Osteocyte (in vitro differentiated cells): ENCODE measurements around the gene HOXA7. TPM values are rescaled to one million over a fixed set of nuclear protein-coding genes. Genes with fewer than 3 reads are reported as not detected.

Source experiments
- DNase-seq: peaks from one replicate; pipeline ENCODE4 v3.0.0; 2021; ENCODE audit warnings: mixed read lengths; ENCODE audit not compliant: unreplicated experiment; ENCODE audit errors: extremely low spot score
- H3K27ac Mint-ChIP-seq: one replicate; pipeline ENCODE4 v1.8.0; 2021; ENCODE audit warnings: mild to moderate bottlenecking, mixed read lengths; ENCODE audit not compliant: unreplicated experiment
- H3K27me3 Mint-ChIP-seq: one replicate; pipeline ENCODE4 v1.8.0; 2021; ENCODE audit warnings: mixed read lengths; ENCODE audit not compliant: unreplicated experiment
- H3K36me3 Mint-ChIP-seq: one replicate; pipeline ENCODE4 v1.8.0; 2021; ENCODE audit warnings: mixed read lengths; ENCODE audit not compliant: unreplicated experiment
- H3K4me1 Mint-ChIP-seq: one replicate; pipeline ENCODE4 v1.8.0; 2021; ENCODE audit warnings: mixed read lengths; ENCODE audit not compliant: unreplicated experiment
- H3K4me3 Mint-ChIP-seq: one replicate; pipeline ENCODE4 v1.8.0; 2021; ENCODE audit warnings: mild to moderate bottlenecking, moderate library complexity, mixed read lengths; ENCODE audit not compliant: unreplicated experiment
- H3K9me3 Mint-ChIP-seq: one replicate; pipeline ENCODE4 v1.8.0; 2021; ENCODE audit warnings: mixed read lengths; ENCODE audit not compliant: unreplicated experiment
- CTCF ChIP-seq: fragments of 200-600 bp; sonication (generic); IDR thresholded peaks from 2 replicates; pipeline ENCODE4 v1.5.0; 2021; ENCODE audit warnings: antibody characterized with exemption, mild to moderate bottlenecking, moderate library complexity
- total RNA-seq: library from RNA; stranded (reverse); gene quantifications from 2 replicates; pipeline ENCODE4 v1.2.1, GENCODE V29; 2021

The HOXA7 gene
- total RNA-seq, 1 donor from 2014 or later: not detected

DNA sequence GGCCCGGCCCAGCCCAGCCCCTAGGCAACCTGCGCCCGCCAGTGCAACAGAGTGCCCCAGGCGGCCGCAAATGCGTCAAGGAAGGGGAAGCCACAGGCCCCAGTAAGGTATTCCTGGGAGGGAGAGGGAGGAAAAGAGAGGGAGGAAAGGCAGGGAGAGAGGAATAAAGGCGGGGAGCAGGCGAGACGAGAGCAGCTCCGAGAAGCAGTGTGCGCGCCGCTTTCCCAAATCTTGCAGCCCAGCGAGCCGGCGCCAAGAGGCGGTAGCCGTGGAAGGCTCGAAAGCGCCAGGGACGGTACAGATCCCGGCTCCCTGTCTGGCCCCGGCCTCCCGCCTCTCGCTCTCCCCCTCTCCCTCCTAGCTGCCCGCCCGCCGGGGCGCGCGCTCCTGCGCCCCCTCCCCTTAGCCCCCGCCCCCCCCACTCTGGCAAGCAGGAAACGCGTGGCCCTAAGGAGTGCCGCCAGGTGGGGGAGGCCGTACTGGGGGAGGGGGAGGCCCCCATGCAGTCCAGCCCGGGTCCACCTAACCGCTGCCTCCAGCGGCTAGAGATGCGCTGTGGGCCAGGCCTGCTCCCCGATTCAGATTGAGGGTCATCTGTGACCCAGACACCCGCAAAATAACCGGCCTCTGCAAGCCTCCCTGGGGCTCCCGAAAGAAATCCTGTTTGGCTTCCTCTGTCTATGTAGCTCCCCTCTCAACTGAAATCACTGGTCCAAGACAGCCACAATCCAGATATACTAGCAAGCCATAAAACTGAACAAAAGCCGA is 13.4 kb upstream of the HOXA7 start:
- no peak for TF ChIP-seq CTCF
- peaks cover 73% of the 10 kb centered on the region for H3K27me3 Mint-ChIP-seq
- no peaks in the 10 kb centered on the region for H3K9me3 Mint-ChIP-seq
- peak overlapping the region; percentile 32 for H3K4me3 Mint-ChIP-seq
- peaks cover 2% of the 10 kb centered on the region for H3K36me3 Mint-ChIP-seq
- DNase-seq: no peak
- H3K4me1 Mint-ChIP-seq: peaks cover 14% of the 10 kb centered on the region
- H3K27ac Mint-ChIP-seq: no peak overlapping the region

DNA sequence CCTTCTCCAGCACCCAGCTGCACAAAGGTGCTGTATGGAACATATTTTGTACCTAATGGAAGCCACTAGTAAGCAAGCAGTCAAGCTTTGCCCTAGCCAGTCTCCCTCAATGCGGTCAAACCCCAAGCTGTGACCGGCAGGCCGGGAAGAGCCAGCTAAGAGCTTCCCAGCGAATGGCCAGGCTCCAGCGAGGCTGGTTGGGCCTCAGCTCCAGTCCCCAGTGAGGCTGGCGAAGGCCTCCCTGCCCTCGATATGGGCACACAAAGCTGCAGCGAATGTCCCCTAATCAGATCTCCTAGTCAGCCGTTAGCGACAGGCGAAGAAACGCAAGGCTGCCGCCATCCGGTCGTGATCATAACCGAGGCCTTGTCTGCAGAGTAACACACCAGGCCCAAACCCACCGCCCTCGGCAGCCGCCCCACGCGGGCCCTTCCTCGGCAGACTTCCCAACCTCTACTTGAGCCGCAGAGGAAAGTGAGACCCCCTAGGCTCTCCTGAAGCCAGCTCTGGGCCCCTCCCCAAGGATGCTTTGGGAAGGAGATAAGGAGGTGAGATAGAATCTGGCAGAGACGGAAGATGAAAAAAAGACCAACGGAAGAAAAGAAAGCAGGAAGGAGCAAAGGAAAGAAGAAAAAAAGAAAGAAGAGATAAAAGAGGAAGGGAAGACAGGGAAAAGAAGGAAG is 11.9 kb upstream of the HOXA7 start:
- Mint-ChIP-seq H3K4me1 (peaks cover 13% of the 10 kb centered on the region), H3K36me3 (peaks cover 2% of the 10 kb centered on the region), H3K27me3 (peaks cover 80% of the 10 kb centered on the region), H3K27ac (no peak overlapping the region), H3K9me3 (no peaks in the 10 kb centered on the region), H3K4me3 (no peak overlapping the region)
- DNase-seq: no peak
- no peak for TF ChIP-seq CTCF

- no peak overlapping the region for H3K4me3 Mint-ChIP-seq
- peaks cover 2% of the 10 kb centered on the region for H3K36me3 Mint-ChIP-seq
- no peak overlapping the region for H3K27ac Mint-ChIP-seq
- peaks cover 83% of the 10 kb centered on the region for H3K27me3 Mint-ChIP-seq
- TF ChIP-seq CTCF: no peak
- no peaks in the 10 kb centered on the region for H3K9me3 Mint-ChIP-seq
- H3K4me1 Mint-ChIP-seq: peaks cover 12% of the 10 kb centered on the region
- DNase-seq: no peak
Observed at GRCh38 chr7:27167916-27168264, 11.4 kb upstream of the HOXA7 start.

DNA sequence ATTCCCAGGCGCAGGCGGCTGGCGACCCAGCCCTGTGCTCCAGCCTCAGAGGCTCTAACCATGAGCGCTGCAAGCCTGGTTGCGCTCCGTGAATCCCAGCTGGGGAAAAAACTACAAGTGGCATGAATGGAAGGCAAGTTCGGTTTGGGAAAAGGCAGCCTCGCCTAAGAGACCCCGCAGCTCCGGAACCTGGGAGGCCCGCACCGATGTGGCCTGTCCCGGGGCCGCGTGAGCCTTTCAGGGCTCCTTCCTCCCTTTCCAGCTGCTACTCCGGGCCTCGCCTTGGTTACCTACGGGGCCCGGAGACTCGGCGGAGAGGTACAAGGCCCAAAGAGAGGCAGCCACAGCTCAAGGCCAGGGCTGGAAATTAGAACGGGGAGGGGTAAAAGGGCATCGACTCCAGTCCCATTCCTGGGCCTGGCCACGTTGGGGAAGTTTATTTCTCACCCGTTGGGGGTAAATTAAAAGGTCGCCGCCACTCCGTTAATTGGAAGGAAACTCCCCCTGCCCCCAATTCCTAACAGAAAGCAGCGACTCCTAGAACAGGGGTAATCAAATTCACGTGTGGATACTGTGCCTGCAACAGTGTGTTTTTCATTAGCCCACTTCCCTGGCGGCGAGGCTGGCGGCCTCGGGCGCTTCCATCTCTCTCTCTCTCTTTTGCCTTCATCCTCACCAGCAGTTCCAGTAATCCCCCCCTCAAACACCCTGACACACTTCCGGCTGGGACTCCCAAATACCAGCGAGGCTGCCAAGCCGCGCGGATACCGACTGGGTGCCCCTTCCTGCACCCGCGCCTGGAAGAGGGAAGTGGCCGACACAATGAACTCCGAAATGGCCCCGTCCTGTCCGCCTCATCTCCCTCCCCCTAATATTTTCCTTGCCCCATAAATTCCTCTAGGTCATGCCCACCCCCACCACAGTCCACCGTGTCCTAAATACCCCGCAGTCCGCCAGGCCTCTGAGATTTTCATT is 10.3 kb upstream of the HOXA7 start:
- Mint-ChIP-seq H3K4me1 (peaks cover 7% of the 10 kb centered on the region), H3K27me3 (peaks cover 84% of the 10 kb centered on the region), H3K4me3 (no peak overlapping the region), H3K36me3 (peaks cover 2% of the 10 kb centered on the region), H3K9me3 (no peaks in the 10 kb centered on the region), H3K27ac (no peak overlapping the region)
- DNase-seq: no peak
- no peak for TF ChIP-seq CTCF
